ENCODE measurements around the gene PCBP3.
A peak's percentile ranks its signal among the peaks of the same experiment; 100 is the strongest.

PCBP3 gene

DNA sequence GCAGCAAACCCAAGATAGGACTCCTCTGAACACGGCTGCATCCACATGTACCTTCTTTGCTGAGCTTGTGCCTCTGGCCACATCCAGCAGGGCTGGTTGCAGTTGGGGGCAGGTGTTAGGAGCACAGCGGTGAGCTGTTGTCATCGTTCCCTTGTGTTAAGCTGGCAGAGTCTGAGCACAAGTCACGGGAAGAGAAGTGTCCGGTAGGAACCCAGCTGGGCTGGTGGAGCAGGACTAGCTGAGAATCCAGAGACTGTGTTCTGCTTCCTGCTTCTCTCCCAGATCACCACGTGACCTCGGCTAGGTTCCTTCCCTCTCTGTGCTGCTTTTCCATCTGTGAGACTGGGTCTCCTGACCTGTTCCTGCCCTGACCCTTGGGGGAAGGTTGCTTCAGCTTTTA, 105.1 kb downstream of the PCBP3 start:
- Mint-ChIP-seq H3K36me3 (ENCODE audit: low read depth) (peaks cover 11% of the 10 kb centered on the region), H3K27ac (no peak overlapping the region), H3K4me1 (ENCODE audit: low read depth) (no peaks in the 10 kb centered on the region), H3K9me3 (peaks cover 3% of the 10 kb centered on the region), H3K27me3 (ENCODE audit: low read depth) (no peaks in the 10 kb centered on the region), H3K4me3 (no peak overlapping the region)

DNA sequence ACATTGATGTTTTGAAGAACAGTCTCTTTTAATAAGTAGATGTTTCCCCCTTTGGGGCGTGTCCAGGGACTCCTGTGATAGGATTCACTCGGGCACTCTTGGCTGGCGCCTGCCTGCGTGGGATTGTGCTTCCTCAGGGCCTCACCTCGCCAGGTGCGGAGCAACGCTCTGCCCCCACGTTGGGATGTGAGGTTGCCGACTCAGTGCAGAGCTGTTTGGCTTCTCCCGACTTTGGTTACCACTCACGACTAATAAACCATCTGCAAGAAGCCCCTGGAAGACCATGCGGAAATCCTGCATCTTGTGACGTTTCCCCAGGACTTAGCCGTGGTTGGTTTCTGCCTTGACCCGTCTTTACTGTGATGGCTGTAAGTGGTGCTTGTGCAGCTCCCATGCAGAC, 106.4 kb downstream of the PCBP3 start:
- Mint-ChIP-seq H3K27ac (no peak overlapping the region), H3K9me3 (peaks cover 4% of the 10 kb centered on the region), H3K4me3 (no peak overlapping the region), H3K27me3 (ENCODE audit: low read depth) (no peaks in the 10 kb centered on the region), H3K4me1 (ENCODE audit: low read depth) (no peaks in the 10 kb centered on the region), H3K36me3 (ENCODE audit: low read depth) (peaks cover 8% of the 10 kb centered on the region)

DNA sequence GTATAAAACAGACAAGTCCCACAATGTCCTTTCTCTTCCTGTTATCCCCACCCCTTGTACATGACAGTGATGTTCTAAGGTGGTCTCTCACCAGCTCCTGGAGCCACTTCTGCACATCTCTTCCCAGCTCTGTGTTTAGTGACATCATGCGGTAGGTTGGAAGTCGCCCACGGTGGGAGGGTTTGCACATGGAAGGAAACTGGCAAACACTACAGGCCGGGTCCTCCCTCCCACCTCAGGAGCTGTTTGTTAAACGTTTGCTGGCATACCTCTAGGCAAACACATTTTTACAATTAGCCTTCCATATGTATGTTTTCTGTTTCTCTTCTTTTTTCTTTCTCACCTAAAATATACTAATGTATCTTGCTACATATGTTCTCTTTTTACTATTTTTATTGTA, 107.4 kb downstream of the PCBP3 start:
- peaks cover 10% of the 10 kb centered on the region for H3K9me3 Mint-ChIP-seq
- no peak overlapping the region for H3K27ac Mint-ChIP-seq
- H3K27me3 Mint-ChIP-seq (ENCODE audit: low read depth): no peaks in the 10 kb centered on the region
- no peak overlapping the region for H3K4me3 Mint-ChIP-seq
- H3K4me1 Mint-ChIP-seq (ENCODE audit: low read depth): no peaks in the 10 kb centered on the region
- peaks cover 7% of the 10 kb centered on the region for H3K36me3 Mint-ChIP-seq (ENCODE audit: low read depth)

DNA sequence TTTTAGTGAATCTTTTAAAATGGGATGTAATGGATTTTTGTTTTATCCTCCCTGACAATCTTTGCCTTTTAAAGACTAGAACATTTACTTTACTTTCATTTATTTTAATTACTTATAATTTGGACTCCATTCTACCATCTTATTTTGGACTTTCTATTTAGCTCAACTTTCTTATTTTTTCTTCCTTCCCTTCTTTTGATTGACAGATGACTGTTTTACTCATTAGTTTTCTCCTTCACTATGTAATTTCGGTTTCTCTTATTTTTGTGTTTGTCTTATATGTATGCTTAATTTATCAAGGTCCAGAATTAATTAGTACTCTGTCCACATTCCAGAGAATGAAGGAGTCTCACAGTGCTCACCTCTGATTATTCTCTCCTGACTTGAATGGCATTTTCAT, 109.9 kb downstream of the PCBP3 start:
- no peak overlapping the region for H3K27ac Mint-ChIP-seq
- no peaks in the 10 kb centered on the region for H3K27me3 Mint-ChIP-seq (ENCODE audit: low read depth)
- no peak overlapping the region for H3K4me3 Mint-ChIP-seq
- no peaks in the 10 kb centered on the region for H3K4me1 Mint-ChIP-seq (ENCODE audit: low read depth)
- peaks cover 22% of the 10 kb centered on the region for H3K9me3 Mint-ChIP-seq
- H3K36me3 Mint-ChIP-seq (ENCODE audit: low read depth): peaks cover 16% of the 10 kb centered on the region

DNA sequence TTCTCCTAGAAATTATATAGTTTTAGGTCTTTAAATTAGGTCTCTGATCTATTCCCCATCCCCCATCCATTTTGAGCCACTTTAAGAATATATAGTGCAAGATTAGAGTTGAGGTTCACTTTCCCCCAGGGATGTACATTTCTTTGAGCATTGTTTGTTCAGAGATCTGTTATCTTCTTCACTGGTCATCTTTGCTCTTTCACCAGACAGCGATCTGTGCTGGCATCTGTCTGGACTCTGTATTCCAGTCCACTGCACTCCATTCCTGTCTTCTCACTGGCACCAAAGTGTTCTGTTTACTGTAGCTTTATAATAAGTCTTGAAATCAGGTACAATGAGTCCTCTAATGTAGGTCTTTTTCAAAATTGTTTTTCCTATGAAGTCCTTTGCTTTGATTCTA, 112.5 kb downstream of the PCBP3 start:
- peaks cover 18% of the 10 kb centered on the region for H3K36me3 Mint-ChIP-seq (ENCODE audit: low read depth)

DNA sequence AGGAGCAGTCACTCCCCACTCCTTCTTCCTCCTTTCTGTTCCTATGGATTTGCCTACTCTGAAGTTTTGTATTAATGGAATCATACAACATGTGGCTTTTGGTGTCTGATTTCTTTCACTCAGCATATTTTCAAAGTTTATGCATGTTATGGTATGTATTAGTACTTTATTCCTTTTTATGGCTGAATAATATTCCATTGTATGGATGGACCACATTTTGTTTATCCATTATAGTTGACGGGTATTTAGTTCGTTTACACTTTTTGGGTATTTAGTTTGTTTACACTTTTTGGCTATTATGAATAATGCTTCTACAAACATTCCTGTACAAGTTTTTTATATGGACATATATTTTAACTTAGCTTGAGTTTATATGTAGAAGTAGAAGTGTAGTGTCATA, 113.1 kb downstream of the PCBP3 start:
- Mint-ChIP-seq H3K27me3 (ENCODE audit: low read depth) (no peaks in the 10 kb centered on the region), H3K36me3 (ENCODE audit: low read depth) (peaks cover 18% of the 10 kb centered on the region), H3K4me3 (no peak overlapping the region), H3K4me1 (ENCODE audit: low read depth) (no peaks in the 10 kb centered on the region), H3K27ac (no peak overlapping the region), H3K9me3 (peaks cover 25% of the 10 kb centered on the region)

More for the DNA sequence above, 112.5 kb downstream of the PCBP3 start:
- H3K27ac Mint-ChIP-seq: no peak overlapping the region
- no peaks in the 10 kb centered on the region for H3K27me3 Mint-ChIP-seq (ENCODE audit: low read depth)
- no peak overlapping the region for H3K4me3 Mint-ChIP-seq
- peaks cover 25% of the 10 kb centered on the region for H3K9me3 Mint-ChIP-seq
- H3K4me1 Mint-ChIP-seq (ENCODE audit: low read depth): no peaks in the 10 kb centered on the region

DNA sequence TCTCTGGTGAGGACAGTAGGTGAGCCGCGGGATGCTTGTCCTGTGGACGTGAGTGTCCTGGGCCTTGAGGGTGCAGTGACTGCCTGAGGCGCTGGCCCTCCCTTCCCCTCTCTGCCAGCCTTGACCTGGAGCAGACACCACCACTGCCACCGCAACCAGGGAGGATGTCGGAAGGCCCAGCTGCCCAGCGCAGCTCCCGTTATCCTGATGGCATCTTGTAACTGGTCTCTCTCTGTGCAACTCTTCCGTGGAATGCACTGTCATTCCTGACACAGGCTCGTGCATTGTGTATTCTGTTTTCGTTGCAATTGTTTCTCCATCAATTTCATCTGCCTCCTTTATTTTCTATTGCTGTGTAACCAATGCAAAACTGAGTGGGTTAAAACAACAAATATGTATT, 118.2 kb downstream of the PCBP3 start:
- Mint-ChIP-seq H3K27ac (no peak overlapping the region), H3K4me3 (no peak overlapping the region), H3K27me3 (ENCODE audit: low read depth) (no peaks in the 10 kb centered on the region), H3K4me1 (ENCODE audit: low read depth) (peaks cover 4% of the 10 kb centered on the region), H3K36me3 (ENCODE audit: low read depth) (peaks cover 7% of the 10 kb centered on the region), H3K9me3 (peaks cover 8% of the 10 kb centered on the region)

DNA sequence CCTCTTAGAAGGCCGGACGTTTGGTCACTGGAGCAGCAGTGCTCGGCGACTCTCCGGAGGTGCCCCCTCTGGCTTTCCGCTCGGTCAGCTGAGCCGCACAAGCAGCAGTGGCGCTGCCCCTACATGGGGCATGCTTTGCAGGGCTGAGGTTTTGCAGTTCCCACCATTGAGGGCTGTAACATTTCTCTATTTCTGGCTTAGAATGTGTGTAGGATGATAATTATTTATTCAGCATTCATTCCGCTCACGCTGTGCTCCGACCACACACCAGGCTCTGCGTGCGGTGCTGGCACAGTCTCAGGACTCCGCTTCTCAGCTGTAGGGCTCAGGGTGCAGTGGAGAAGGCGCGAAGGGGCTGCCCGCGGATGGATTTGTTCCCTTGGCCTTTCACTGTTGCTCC, 119.5 kb downstream of the PCBP3 start:
- Mint-ChIP-seq H3K4me1 (ENCODE audit: low read depth) (peaks cover 18% of the 10 kb centered on the region), H3K9me3 (peaks cover 3% of the 10 kb centered on the region), H3K27ac (no peak overlapping the region), H3K4me3 (no peak overlapping the region), H3K27me3 (ENCODE audit: low read depth) (no peaks in the 10 kb centered on the region), H3K36me3 (ENCODE audit: low read depth) (peaks cover 1% of the 10 kb centered on the region)

DNA sequence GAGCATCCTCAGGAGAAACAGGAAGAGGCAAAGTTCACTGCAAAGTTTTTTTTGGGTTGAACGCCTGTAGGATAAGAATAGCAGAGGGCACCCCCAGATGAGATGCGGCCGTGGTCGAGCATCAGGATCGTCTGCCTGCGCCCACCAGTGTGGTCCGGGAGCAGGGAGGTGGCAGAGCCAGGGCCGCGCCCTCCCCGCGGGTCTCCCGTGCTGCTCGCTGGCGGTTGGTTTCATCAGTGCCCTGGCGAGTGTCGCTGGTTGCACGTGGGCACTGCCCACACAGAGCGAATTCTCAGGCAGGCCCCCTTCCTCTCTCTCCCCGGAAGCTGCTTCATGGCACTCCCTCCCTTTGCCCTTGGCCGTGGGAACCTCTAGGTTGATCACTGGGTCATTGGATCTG, 120.0 kb downstream of the PCBP3 start:
- Mint-ChIP-seq H3K4me3 (no peak overlapping the region), H3K9me3 (peaks cover 3% of the 10 kb centered on the region), H3K27me3 (ENCODE audit: low read depth) (no peaks in the 10 kb centered on the region), H3K4me1 (ENCODE audit: low read depth) (peaks cover 21% of the 10 kb centered on the region), H3K27ac (no peak overlapping the region), H3K36me3 (ENCODE audit: low read depth) (peaks cover 1% of the 10 kb centered on the region)

DNA sequence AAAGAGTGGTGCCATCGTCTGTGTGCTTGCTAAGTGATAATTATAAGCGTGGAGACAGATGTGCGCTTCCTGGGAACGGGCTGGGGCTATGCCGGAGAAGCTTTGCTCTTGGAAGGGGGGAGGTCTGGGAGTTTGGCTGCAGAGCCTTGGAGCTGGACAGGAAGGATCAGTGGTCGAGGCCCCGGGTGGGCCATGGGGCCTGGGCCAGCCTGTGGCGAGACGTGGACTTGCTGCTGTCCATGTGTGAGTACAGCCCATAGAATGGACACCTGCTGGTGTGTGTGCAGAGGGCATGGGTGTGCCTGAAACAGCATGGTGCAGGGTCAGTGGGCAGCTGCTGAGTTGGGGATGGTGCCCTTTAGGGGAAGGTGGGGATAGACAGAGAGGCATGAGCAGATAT, 121.3 kb downstream of the PCBP3 start:
- Mint-ChIP-seq H3K36me3 (ENCODE audit: low read depth) (no peaks in the 10 kb centered on the region), H3K27me3 (ENCODE audit: low read depth) (no peaks in the 10 kb centered on the region), H3K9me3 (no peaks in the 10 kb centered on the region), H3K4me3 (no peak overlapping the region), H3K27ac (peak overlapping the region; percentile 76), H3K4me1 (ENCODE audit: low read depth) (peaks cover 31% of the 10 kb centered on the region)

DNA sequence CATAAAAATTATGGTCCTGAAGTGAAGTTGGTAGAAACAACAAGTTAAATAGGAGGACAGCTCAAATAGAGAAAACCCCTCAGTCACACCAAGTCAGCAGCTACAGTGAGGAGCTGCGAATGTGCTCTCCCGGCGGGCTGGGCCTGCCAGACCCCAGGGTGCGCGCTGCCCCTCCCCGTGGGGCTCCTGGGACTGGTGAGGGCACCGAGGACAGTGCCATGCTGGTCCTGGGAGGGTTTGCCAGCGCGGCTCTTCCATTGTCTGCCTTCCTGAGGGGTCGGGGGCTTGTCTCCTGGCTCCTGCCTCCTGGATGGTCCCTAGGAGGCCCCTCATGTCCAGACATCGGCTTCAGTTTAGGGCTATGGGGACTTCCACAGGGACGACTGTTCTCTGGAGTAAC, 121.8 kb downstream of the PCBP3 start:
- peaks cover 33% of the 10 kb centered on the region for H3K4me1 Mint-ChIP-seq (ENCODE audit: low read depth)
- no peaks in the 10 kb centered on the region for H3K27me3 Mint-ChIP-seq (ENCODE audit: low read depth)
- no peaks in the 10 kb centered on the region for H3K9me3 Mint-ChIP-seq
- no peak overlapping the region for H3K27ac Mint-ChIP-seq
- no peak overlapping the region for H3K4me3 Mint-ChIP-seq
- no peaks in the 10 kb centered on the region for H3K36me3 Mint-ChIP-seq (ENCODE audit: low read depth)

DNA sequence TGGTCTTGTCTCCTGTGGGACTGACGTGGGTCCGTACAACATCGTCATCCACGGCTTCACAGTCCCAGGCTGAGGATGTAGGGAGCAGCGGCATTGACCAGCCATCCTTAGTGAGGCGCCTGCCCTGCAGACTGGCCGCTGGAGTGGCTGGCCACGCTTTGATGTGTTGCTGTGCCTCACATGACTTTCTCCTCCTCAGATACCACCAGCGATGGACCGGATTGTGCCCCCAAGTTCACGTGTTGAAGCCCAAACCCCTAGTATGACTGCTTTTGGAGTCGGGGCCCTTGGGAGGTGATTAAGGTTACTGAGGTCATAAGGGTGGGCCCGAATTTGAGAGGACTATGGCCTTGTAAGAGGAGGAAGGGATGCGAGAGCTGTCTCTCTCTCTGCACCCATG, 122.5 kb downstream of the PCBP3 start:
- Mint-ChIP-seq H3K4me3 (no peak overlapping the region), H3K9me3 (no peaks in the 10 kb centered on the region), H3K27ac (peak overlapping the region; percentile 93), H3K36me3 (ENCODE audit: low read depth) (no peaks in the 10 kb centered on the region), H3K27me3 (ENCODE audit: low read depth) (no peaks in the 10 kb centered on the region), H3K4me1 (ENCODE audit: low read depth) (peaks cover 34% of the 10 kb centered on the region)

DNA sequence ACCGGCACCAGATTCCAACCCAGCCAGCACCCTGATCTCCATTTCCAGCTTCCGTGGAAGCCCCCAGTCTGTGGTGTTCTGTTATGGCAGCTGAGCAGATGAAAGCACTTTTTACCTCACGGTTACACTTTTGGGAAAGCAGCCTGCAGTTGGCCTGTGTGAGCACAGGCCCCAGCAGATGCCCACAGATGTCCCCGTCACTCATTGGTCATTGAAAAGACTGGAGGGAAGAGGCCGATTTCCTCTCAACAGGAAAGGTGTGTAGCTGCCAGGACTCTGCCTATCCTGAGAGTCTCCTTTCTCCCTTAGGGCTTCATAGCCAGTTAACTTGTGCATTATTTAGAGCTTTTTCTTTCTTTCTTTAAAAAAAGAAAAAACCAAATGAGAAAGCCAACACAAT, 123.0 kb downstream of the PCBP3 start:
- no peaks in the 10 kb centered on the region for H3K36me3 Mint-ChIP-seq (ENCODE audit: low read depth)
- no peaks in the 10 kb centered on the region for H3K27me3 Mint-ChIP-seq (ENCODE audit: low read depth)
- peak overlapping the region; percentile 93 for H3K27ac Mint-ChIP-seq
- no peaks in the 10 kb centered on the region for H3K9me3 Mint-ChIP-seq
- no peak overlapping the region for H3K4me3 Mint-ChIP-seq
- H3K4me1 Mint-ChIP-seq (ENCODE audit: low read depth): peaks cover 34% of the 10 kb centered on the region

DNA sequence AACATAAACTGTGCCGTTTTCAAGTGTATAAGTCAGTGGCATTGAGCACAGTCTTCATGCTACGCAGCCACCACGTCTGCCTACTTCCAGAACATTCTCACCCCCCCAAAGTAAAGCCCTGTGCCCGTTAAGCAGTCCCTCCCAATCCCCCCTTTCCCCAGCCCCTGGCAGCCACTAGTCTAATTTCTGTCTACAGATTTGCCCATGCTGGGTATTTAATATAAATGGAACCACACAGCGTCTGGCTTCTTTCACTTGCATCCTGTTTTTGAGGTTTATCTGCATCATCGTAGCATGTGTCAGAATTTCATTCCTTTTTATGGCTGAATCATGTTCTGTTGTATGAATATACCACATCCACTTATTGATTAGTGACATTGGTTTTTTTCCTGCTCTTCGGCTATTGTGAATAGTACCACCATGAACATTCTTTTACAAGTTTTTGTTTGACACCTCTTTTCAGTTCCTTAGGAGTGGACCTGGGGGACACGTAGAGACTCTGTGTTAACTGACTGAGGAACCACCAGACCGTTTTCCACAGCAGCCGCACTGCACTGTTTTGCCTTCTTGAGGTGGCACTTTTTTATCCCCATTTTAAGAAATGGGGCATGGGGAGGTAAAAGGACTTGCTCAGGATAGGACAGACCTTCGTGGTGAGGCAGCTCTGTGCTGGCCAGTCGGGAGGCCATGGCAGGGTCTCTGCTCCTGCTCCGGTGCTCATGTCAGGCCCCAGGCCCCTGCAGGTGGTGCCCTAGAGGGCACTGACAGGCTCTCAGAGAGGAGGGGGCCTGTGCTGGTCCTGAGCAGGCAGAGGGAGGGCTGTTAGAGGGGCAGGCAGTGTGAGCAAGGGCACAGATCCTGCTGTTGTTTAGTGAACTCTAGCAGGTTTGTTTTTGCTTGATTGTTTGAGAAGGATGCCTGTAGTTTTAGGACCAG, 123.8 kb downstream of the PCBP3 start:
- Mint-ChIP-seq H3K4me3 (peak overlapping the region; percentile 49), H3K9me3 (no peaks in the 10 kb centered on the region), H3K27ac (peak overlapping the region; percentile 93), H3K36me3 (ENCODE audit: low read depth) (no peaks in the 10 kb centered on the region), H3K4me1 (ENCODE audit: low read depth) (peaks cover 34% of the 10 kb centered on the region), H3K27me3 (ENCODE audit: low read depth) (no peaks in the 10 kb centered on the region)

DNA sequence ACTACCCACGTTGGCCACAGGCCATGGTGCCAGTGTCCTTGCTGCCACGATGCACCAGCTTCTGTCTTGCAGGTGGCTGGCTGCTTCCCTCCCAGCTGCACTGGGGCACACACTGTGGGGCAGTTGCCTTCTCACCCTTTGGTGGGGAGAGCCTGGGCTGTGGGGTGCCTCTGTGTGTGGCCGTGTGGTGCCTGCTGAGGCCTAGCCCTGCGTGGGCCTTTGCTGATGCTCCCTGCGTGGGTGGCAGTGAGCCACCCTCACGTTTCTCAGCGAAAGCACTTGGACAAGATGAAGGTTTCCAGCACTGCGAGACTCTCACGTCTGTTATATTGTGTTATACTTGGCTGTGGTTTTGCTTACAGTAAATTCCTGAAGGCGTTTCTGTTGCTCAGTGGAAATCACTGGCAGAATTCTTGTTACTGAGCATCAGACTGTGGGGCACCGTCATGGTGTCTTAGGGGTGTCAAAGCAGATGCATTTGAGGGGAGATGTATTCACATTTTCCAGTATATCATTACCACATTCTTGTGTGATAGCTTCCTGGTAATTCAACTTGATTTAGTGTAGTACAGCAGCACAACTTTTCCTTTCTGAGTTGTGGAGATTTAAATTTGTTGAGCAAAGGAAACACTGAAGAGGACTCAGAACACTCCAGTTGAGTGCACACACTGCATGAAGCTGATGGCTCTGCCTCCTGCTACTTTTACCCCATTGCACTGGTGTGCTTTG, 124.7 kb downstream of the PCBP3 start:
- Mint-ChIP-seq H3K4me3 (peak overlapping the region; percentile 15), H3K27me3 (ENCODE audit: low read depth) (no peaks in the 10 kb centered on the region), H3K27ac (peak overlapping the region; percentile 93), H3K9me3 (no peaks in the 10 kb centered on the region), H3K36me3 (ENCODE audit: low read depth) (no peaks in the 10 kb centered on the region), H3K4me1 (ENCODE audit: low read depth) (peaks cover 34% of the 10 kb centered on the region)
